GM04503 (cell line): ENCODE measurements around the gene PODN.

Experiments
- DNase-seq: peaks from one replicate; pipeline ENCODE4 v3.0.0-alpha.2; 2012; ENCODE audit warnings: low read depth

PODN gene

DNA sequence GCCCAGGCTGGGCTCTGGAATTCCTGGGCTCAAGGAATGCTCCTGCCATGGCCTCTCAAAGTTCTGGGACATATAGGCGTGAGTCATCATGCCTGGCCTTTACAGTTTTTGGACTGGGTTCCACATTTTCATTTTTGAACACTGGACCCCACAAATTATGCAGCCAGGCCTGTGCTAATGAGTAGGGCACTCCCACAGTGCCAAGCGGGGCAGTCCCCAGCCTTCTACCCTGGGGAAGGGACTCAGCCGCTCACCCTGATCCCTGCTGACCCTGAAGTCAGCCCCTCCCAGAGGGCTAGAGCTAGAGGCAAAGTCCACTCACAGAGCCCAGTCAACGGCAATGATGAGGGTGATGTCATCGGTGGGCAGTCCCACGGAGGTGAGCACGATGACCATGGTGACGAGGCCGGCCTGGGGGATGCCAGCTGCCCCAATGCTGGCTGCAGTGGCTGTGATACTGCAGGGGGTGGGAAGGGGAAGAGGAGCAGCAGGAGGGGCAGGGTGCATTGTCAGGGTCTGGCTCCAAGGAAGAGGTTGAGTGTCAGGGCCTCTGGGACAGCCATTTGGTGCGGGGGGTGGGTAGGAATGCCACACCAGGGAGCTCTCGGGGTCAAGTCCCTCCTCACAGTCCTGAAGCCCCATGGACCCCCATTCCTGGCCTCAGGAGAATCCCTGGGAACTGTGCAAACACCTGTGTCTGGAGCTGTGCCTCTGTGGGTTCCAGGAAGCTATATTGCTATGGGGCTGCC is 27.6 kb downstream of the PODN start:
- DNase-seq, result no peak

DNA sequence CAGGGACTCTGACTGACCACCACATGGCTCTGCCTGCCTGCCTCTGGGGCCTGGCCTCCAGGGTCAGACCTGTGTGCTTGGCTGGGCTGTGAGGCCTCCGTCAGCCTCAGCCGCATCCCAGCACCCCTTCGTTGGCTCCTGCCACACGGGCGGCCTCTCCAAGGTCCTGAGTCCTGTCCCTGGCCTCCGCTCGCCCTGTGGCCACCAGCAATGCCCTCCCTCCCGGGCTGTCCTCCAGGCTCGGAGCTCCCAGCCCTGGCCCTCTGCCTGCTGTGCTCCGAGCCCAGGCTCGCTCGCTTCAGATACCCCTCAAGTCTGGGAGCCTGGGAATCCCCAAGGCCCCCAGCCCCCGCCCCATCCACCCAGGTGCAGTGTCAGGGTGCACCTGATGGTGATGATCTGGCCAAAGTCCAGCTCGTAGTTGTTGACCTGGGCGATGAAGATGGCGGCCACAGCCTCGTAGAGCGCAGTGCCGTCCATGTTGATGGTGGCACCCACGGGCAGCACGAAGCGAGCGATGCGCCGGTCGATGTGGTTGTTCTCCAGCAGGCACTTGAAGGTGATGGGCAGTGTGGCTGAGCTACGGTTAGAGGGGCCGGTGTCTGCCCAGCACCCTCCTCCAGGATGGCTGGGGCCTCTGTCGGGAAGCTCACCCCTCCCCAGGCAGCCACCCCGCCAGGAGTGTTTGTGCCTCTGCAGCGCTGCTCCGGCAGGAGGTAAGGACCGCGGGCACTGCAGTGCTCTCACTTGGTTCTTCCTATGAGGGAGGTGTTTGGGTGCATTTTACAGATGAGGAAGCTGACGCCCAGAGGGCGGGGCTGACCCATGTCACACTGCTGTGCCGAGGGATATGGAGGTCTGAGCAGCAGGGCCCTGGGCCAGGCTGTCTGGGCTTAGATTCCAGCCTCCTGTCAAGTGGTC is 28.5 kb downstream of the PODN start:
- DNase-seq, result no peak

- DNase-seq, result peak; percentile 33
Measured at GRCh38 chr1:53091841-53092645, 30.0 kb downstream of the PODN start.

- DNase-seq, result no peak
Measured at GRCh38 chr1:53092659-53093450, 30.8 kb downstream of the PODN start.

GRCh38 chr1:53093451-53093754 is 31.4 kb downstream of the PODN start:
- no peak for DNase-seq

DNA sequence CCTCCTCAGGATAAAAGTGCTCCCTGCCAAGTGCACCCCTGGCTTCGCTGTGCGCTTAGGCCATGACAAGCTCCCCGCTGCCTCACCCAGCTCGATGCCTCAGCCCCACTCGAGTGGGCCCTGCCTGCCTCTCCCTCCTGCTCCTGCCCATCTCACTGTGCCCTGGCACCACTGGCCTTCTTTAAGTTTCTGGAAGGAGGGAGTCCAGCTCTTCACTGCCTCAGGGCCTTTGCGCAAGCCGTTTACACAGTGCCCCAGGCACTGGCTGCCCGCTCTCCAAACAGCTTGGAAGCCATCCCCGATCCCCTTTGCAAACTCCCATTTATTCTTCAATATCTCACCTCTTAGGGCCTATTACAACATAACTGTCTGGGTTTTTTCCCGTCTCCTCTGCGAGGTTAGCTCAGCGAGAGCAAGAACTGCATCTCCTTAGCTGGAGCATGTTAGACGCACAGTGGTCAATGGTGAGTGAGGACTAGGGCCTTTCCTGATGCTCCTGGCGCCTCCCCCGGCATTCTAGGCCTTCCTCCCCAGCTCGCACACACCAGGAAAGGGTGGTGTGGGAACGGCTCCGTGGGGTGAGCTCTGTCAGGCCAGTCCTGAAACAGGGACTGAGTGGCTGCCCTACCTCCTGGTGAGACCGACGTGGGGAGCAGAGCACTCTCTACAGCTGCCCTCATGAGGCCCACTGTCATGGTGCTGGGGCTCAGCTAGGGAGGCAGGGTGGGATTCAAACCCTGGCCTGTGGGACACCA is 31.9 kb downstream of the PODN start:
- DNase-seq, result no peak

GRCh38 chr1:53094533-53094919 is 32.5 kb downstream of the PODN start:
- DNase-seq, result no peak

GRCh38 chr1:53104289-53104913 is 42.4 kb downstream of the PODN start:
- DNase-seq, result no peak

DNA sequence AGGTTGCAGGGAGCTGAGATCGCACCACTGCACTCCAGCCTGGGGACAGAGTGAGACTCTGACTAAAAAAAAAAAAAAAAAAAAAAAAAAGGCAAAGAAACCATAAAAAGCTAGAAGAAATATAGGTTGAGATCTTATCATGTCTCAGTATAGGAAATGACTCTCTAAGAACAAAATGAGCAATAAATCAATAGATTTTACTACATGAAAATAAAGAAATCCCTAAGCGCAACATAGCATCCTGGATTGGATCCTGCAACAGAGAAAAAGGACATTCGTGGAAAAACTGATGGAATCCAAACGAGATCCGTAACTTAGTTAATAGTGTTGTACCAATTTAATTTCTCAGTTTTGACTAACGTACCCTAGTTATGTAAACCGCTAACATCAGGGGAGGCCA is 45.1 kb downstream of the PODN start:
- no peak for DNase-seq

GRCh38 chr1:53107570-53108322 is 45.7 kb downstream of the PODN start:
- peak; percentile 89 for DNase-seq

DNA sequence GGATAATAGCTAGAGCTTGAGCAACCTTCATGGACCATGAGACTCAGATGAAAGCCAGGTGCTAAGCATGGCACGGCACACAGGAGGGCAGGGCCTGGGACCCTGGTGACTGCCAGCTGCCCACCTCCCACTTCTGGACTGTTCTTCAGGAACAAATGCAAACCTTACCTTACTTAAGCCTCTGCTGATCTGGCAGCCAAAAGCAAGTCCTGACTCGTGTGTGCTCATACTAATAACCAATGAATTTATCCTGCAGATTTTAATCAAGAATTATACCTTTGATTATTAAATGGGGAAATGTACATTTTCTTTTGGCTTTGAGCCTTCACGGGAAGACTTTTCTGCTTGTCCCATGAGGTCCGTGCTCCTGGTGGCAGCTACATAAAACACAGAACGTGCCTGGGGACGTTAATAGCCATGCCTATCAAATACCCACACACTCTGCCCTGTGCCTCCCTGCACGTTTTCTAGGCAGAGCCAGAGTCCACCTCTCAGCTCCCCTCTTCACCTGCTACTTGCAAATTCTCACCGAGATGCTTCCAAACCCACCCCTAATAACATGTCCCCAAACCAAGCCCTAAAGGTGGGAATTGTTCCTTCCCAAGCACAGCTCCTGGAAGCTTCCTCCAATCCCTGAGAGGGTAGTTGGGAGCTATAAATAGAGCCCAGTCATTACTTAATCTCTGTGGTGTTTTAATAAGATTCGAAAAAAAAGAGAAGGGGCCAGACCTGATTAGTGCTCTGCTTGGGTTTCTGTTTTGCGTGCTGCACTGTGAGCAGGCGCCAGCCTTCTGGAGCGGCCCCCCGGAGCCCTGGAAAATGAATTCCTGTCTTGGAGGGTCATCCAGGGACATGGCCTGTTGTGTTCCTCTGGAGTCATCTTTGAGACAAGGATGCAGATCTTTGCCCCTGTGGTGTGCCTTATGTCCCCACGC is 46.9 kb downstream of the PODN start:
- DNase-seq, result no peak

DNA sequence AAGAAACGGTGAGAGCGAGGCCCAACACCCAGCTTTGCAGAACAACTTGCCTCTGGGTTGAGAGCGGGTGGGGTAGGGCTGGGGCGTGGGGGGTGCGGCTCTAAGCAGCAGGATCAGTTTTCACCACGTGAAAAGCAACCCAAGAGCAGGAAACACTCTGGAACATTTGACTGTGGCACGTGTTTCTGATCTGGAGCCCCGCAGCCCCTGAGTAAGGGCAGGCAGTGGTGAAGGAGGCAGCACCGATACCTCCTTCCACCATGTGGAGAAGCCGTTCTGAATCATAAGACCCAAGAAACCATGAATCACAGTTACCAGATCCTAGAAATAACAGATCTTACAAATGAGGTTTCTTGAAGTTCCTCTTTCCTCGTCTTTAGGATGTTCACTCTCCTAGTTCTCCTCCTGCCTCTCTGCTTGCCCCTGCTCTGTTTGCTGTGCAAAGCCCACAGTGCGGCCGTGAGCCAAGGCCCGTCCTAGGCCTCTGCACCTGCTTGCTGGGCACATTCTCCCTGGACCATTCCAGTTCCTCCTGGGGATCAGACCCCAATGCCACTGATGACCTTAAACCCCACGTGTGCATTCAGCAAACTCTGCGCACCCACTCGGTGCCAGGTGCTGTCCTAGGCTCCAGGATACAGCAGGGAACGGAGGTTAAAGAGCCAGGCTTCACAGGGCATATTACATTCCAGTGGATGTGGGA is 48.5 kb downstream of the PODN start:
- DNase-seq, result no peak

- DNase-seq, result no peak
Measured at GRCh38 chr1:53111073-53111556, 49.1 kb downstream of the PODN start.

GRCh38 chr1:53111693-53112092 is 49.7 kb downstream of the PODN start:
- no peak for DNase-seq

DNA sequence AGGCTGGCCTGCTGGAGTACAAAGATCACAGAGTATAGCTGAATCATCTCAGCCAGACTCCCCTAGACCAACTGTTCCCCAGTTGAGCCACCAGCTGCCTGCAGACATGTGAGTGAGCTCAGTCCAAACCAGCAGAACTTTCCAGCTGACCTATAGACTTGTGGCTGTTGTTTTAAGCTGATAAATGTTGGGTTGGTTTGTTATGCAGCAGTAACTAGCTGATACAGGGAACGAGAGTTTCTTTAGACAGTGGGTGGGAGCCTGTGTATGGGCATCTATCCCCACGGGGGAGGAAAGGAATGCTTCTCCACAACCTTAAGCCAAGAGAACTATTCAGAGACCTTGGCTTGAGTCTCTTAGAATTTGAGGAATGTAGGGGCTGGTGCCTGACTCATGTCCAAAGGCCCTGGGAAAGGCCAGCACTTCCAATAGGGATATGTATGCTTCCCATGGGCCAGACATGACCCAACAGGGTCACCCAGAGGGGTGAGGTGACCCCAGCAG is 50.3 kb downstream of the PODN start:
- peak; percentile 94 for DNase-seq

GRCh38 chr1:53112861-53113260 is 50.8 kb downstream of the PODN start:
- no peak for DNase-seq

DNA sequence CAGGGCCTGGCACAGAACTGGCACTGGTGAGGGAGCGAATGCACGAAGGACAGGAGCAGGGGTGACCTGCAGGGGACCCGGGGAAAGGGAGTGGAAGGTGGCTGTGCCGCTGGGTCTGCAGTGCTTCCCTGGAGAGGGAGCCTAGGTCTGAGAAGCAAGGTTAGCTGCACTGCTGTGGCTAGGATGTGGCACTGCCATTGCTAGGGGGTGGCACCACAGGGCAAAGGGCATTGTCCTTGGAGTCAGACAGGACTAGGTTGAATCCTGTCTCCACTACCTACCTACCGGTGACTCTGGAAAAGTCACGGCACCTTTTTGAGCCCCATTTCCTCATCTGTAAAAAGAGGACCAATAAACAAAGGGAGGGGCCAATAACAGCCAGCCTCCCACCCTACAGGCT is 52.1 kb downstream of the PODN start:
- DNase-seq, result no peak
